ENCODE measurements around the gene SPATA13. TPM values are rescaled to one million over a fixed set of nuclear protein-coding genes. Genes with fewer than 3 reads are reported as not detected.

SPATA13 gene
- total and polyA plus RNA-seq, 2 donors (not counting 1 experiment from before 2014, with no cell fraction given) = 11.6 to 24.6 TPM

DNA sequence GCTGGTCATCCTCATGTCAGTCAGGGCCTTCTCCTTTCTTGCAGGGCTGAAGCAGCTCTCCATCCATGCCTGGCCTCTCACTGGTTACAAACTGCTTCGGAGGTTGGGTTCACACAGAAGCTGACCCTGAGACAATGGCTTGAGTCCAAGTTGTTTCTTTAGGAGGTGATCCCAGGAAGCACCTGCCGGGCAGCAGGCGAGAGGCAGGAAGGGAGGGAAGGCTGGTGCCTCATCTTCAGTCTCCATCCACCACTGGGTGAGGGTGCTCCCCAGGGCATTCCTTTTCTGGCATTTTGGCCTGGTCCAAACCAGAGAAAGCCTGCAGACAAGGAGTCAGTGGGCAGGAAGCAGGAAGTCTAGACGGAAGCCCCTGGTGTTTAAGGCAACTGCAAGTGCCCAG is 17.6 kb upstream of the SPATA13 start:
- H3K27me3 ChIP-seq (ENCODE audit: control insufficient read depth, insufficient read depth, low read length) = no peaks in the 10 kb centered on the region
- H3K4me3 ChIP-seq (replicated peaks in 1 of 4; ENCODE audit: control extremely low read depth in 1 of 4, insufficient read depth in 1 of 4, low read depth in 3 of 4, low read length in 4 of 4) = no peak overlapping the region
- no peak for DNase-seq (ENCODE audit: low read depth in 2 of 2)
- no peak overlapping the region for H3K27ac ChIP-seq (ENCODE audit: insufficient read depth, low read length)
- no peaks in the 10 kb centered on the region for H3K79me2 ChIP-seq (ENCODE audit: control insufficient read depth, insufficient read depth, low read length)
- no peaks in the 10 kb centered on the region for H3K9me3 ChIP-seq (ENCODE audit: control insufficient read depth, insufficient read depth, low read depth, low read length)
- TF ChIP-seq EZH2 (IDR thresholded peaks at IDR 0.05; ENCODE audit: low read length, missing control alignments) (no peak), CTCF (conservative IDR thresholded peaks at IDR 0.05 in 1 of 2, IDR thresholded peaks at IDR 0.05 in 1 of 2; ENCODE audit: low read depth in 1 of 2, low read length in 2 of 2) (no peak)
- H3K36me3 ChIP-seq (ENCODE audit: control insufficient read depth, insufficient read depth, low read length) = no peaks in the 10 kb centered on the region
- peaks cover 1% of the 10 kb centered on the region for H3K4me1 ChIP-seq (ENCODE audit: control insufficient read depth, extremely low read depth, insufficient read depth, low read length)
- H3K4me2 ChIP-seq (ENCODE audit: extremely low read depth, insufficient read depth, low read length) = no peak overlapping the region
- no peak overlapping the region for H3K9ac ChIP-seq (ENCODE audit: insufficient read depth, low read length)
- no peak overlapping the region for H2AFZ ChIP-seq (ENCODE audit: low read length)
- no peaks in the 10 kb centered on the region for H4K20me1 ChIP-seq (ENCODE audit: control insufficient read depth, extremely low read depth, insufficient read depth, low read length)

DNA sequence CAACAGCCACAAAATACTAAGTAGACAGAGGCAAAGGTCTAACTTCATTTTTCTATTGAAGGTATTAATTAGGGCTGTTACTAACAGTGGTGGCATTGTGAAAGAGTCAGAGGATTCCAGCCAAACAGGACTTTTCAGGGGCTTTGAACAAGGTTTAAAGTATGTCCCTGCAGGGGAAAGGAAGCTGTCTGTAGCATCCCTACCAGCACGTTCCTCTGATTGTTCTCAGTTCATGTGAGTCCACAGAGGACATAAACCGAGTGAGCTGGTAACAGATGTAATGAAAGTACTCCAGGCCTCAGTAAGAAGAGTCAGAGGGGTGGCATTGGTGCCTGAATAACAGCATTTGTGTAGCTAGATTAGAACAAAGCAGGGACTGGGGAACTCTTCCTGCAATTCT is 15.3 kb upstream of the SPATA13 start:
- H3K4me3 ChIP-seq (replicated peaks in 1 of 4; ENCODE audit: control extremely low read depth in 1 of 4, insufficient read depth in 1 of 4, low read depth in 3 of 4, low read length in 4 of 4) = no peak overlapping the region
- no peaks in the 10 kb centered on the region for H3K9me3 ChIP-seq (ENCODE audit: control insufficient read depth, insufficient read depth, low read depth, low read length)
- no peaks in the 10 kb centered on the region for H3K27me3 ChIP-seq (ENCODE audit: control insufficient read depth, insufficient read depth, low read length)
- no peaks in the 10 kb centered on the region for H4K20me1 ChIP-seq (ENCODE audit: control insufficient read depth, extremely low read depth, insufficient read depth, low read length)
- H3K4me1 ChIP-seq (ENCODE audit: control insufficient read depth, extremely low read depth, insufficient read depth, low read length) = peaks cover 16% of the 10 kb centered on the region
- H3K79me2 ChIP-seq (ENCODE audit: control insufficient read depth, insufficient read depth, low read length) = no peaks in the 10 kb centered on the region
- TF ChIP-seq CTCF (conservative IDR thresholded peaks at IDR 0.05 in 1 of 2, IDR thresholded peaks at IDR 0.05 in 1 of 2; ENCODE audit: low read depth in 1 of 2, low read length in 2 of 2) = no peak
- TF ChIP-seq EZH2 (IDR thresholded peaks at IDR 0.05; ENCODE audit: low read length, missing control alignments) = no peak
- no peak overlapping the region for H3K9ac ChIP-seq (ENCODE audit: insufficient read depth, low read length)
- no peak overlapping the region for H2AFZ ChIP-seq (ENCODE audit: low read length)
- H3K36me3 ChIP-seq (ENCODE audit: control insufficient read depth, insufficient read depth, low read length) = no peaks in the 10 kb centered on the region
- H3K27ac ChIP-seq (ENCODE audit: insufficient read depth, low read length) = no peak overlapping the region
- no peak overlapping the region for H3K4me2 ChIP-seq (ENCODE audit: extremely low read depth, insufficient read depth, low read length)
- no peak for DNase-seq (ENCODE audit: low read depth in 2 of 2)

GRCh38 chr13:24145674-24146073 is 14.8 kb upstream of the SPATA13 start:
- Histone ChIP-seq H3K9me3 (ENCODE audit: control insufficient read depth, insufficient read depth, low read depth, low read length) (no peaks in the 10 kb centered on the region), H3K36me3 (ENCODE audit: control insufficient read depth, insufficient read depth, low read length) (no peaks in the 10 kb centered on the region), H3K79me2 (ENCODE audit: control insufficient read depth, insufficient read depth, low read length) (no peaks in the 10 kb centered on the region), H3K4me2 (ENCODE audit: extremely low read depth, insufficient read depth, low read length) (no peak overlapping the region), H3K27ac (ENCODE audit: insufficient read depth, low read length) (no peak overlapping the region), H3K4me1 (ENCODE audit: control insufficient read depth, extremely low read depth, insufficient read depth, low read length) (peaks cover 16% of the 10 kb centered on the region), H3K9ac (ENCODE audit: insufficient read depth, low read length) (no peak overlapping the region), H3K27me3 (ENCODE audit: control insufficient read depth, insufficient read depth, low read length) (no peaks in the 10 kb centered on the region), H2AFZ (ENCODE audit: low read length) (no peak overlapping the region), H4K20me1 (ENCODE audit: control insufficient read depth, extremely low read depth, insufficient read depth, low read length) (no peaks in the 10 kb centered on the region), H3K4me3 (replicated peaks in 1 of 4; ENCODE audit: control extremely low read depth in 1 of 4, insufficient read depth in 1 of 4, low read depth in 3 of 4, low read length in 4 of 4) (no peak overlapping the region)
- DNase-seq (ENCODE audit: low read depth in 2 of 2) = no peak
- TF ChIP-seq EZH2 (IDR thresholded peaks at IDR 0.05; ENCODE audit: low read length, missing control alignments) (no peak), CTCF (conservative IDR thresholded peaks at IDR 0.05 in 1 of 2, IDR thresholded peaks at IDR 0.05 in 1 of 2; ENCODE audit: low read depth in 1 of 2, low read length in 2 of 2) (no peak)

All from fibroblast of lung (primary cell).